WTC11 (cell line): ENCODE results near the gene BICC1. TPM values are rescaled to one million over a fixed set of nuclear protein-coding genes. Genes with fewer than 3 reads are reported as not detected.

Source experiments
- ATAC-seq: fragments of 200-7000 bp; cut with Tn5 transposase; 2 replicates; pipeline ENCODE4 v1.10.0; 2021; ENCODE audit warnings: mild to moderate bottlenecking, moderate library complexity
- CTCF ChIA-PET: fragments of 300-600 bp; sonication (Branson Sonifier 250); formaldehyde crosslinking; loops from one replicate; lab custom pipeline; 2021; ENCODE audit warnings: antibody characterized with exemption; lab: Charles Lee
- POLR2A ChIA-PET: fragments of 350-600 bp; sonication (Branson Sonifier 250); formaldehyde crosslinking; loops from one replicate; lab custom pipeline; 2021; ENCODE audit warnings: antibody characterized with exemption; lab: Charles Lee
- DNase-seq: peaks from one replicate; pipeline ENCODE4 v3.0.0; 2021; ENCODE audit warnings: low spot score
- H3K27ac Mint-ChIP-seq: 2 replicates; pipeline ENCODE4 v1.8.0; 2021; ENCODE audit warnings: mixed read lengths
- H3K27me3 Mint-ChIP-seq: 2 replicates; pipeline ENCODE4 v1.8.0; 2021; ENCODE audit warnings: low read depth, mild to moderate bottlenecking, moderate library complexity, mixed read lengths
- H3K36me3 Mint-ChIP-seq: 2 replicates; pipeline ENCODE4 v1.8.0; 2021; ENCODE audit warnings: mixed read lengths
- H3K4me1 Mint-ChIP-seq: 2 replicates; pipeline ENCODE4 v1.8.0; 2022; ENCODE audit warnings: mixed read lengths
- H3K4me3 Mint-ChIP-seq: 2 replicates; pipeline ENCODE4 v1.8.0; 2021; ENCODE audit warnings: mild to moderate bottlenecking, moderate library complexity, mixed read lengths
- H3K9me3 Mint-ChIP-seq: 2 replicates; pipeline ENCODE4 v1.8.0; 2021; ENCODE audit warnings: mixed read lengths
- CREB1 ChIP-seq: sonication (generic); formaldehyde crosslinking; IDR thresholded peaks from 2 replicates; pipeline ENCODE4 v1.8.0; 2023; ENCODE audit warnings: mild to moderate bottlenecking, missing genetic modification reagents
- EMX1 ChIP-seq: fragments of 250-450 bp; sonication (Bioruptor Pico); IDR thresholded peaks from 2 replicates; pipeline ENCODE4 v1.8.0; 2021; ENCODE audit warnings: mild to moderate bottlenecking
- NFYB ChIP-seq: sonication (generic); formaldehyde crosslinking; conservative IDR thresholded peaks from 2 replicates; pipeline ENCODE4 v1.8.0; 2022; ENCODE audit warnings: low read depth, missing genetic modification reagents
- PRRX2 ChIP-seq: fragments of 250-450 bp; sonication (Bioruptor Pico); IDR thresholded peaks from 2 replicates; pipeline ENCODE4 v1.8.0; 2021; ENCODE audit warnings: mild to moderate bottlenecking
- RELA ChIP-seq: sonication (generic); formaldehyde crosslinking; IDR thresholded peaks from 2 replicates; pipeline ENCODE4 v1.8.1; 2022; ENCODE audit warnings: missing genetic modification reagents, mild to moderate bottlenecking, borderline replicate concordance
- SP1 ChIP-seq: sonication (generic); formaldehyde crosslinking; conservative IDR thresholded peaks from 2 replicates; pipeline ENCODE4 v1.8.1; 2022; ENCODE audit warnings: missing genetic modification reagents
- TEAD1 ChIP-seq: sonication (generic); formaldehyde crosslinking; IDR thresholded peaks from 2 replicates; pipeline ENCODE4 v1.8.0; 2022; ENCODE audit warnings: mild to moderate bottlenecking, missing genetic modification reagents
- TP53 ChIP-seq: sonication (generic); formaldehyde crosslinking; IDR thresholded peaks from 2 replicates; pipeline ENCODE4 v1.8.1; 2023; ENCODE audit warnings: mild to moderate bottlenecking, missing genetic modification reagents
- ZBTB43 ChIP-seq: sonication (generic); formaldehyde crosslinking; IDR thresholded peaks from 2 replicates; pipeline ENCODE4 v1.8.1; 2023; ENCODE audit warnings: mild to moderate bottlenecking, missing genetic modification reagents
- ZNF416 ChIP-seq: fragments of 250-450 bp; sonication (Bioruptor Pico); IDR thresholded peaks from 2 replicates; pipeline ENCODE4 v1.9.0; 2021; ENCODE audit warnings: mild to moderate bottlenecking, inconsistent platforms
- ZNF532 ChIP-seq: fragments of 250-450 bp; sonication (Bioruptor Pico); IDR thresholded peaks from 2 replicates; pipeline ENCODE4 v1.9.0; 2021; ENCODE audit warnings: mild to moderate bottlenecking, borderline replicate concordance
- ZNF671 ChIP-seq: fragments of 250-450 bp; sonication (Bioruptor Pico); IDR thresholded peaks from 2 replicates; pipeline ENCODE4 v1.8.0; 2021; ENCODE audit warnings: mild to moderate bottlenecking
- total RNA-seq: library from RNA; stranded (reverse); gene quantifications from 3 replicates; pipeline ENCODE4 v1.2.3, GENCODE V29; 2021
- TF ChIP-seq, protein P1 (sequence below): sonication (generic); formaldehyde crosslinking; IDR thresholded peaks from 2 replicates; pipeline ENCODE4 v1.8.0; 2022; ENCODE audit warnings: mild to moderate bottlenecking, missing genetic modification reagents
- TF ChIP-seq, protein P2 (sequence below): sonication (generic); formaldehyde crosslinking; IDR thresholded peaks from 2 replicates; pipeline ENCODE4 v1.8.0; 2022; ENCODE audit warnings: mild to moderate bottlenecking, missing genetic modification reagents
- TF ChIP-seq, protein P3 (sequence below): sonication (generic); formaldehyde crosslinking; IDR thresholded peaks from 2 replicates; pipeline ENCODE4 v1.8.1; 2023; ENCODE audit warnings: mild to moderate bottlenecking, moderate library complexity, missing genetic modification reagents
- TF ChIP-seq, protein P4 (sequence below): sonication (generic); formaldehyde crosslinking; IDR thresholded peaks from 2 replicates; pipeline ENCODE4 v1.8.1; 2023; ENCODE audit warnings: mild to moderate bottlenecking, missing genetic modification reagents
- TF ChIP-seq, protein P5 (sequence below): fragments of 250-450 bp; sonication (Bioruptor Pico); IDR thresholded peaks from 2 replicates; pipeline ENCODE4 v1.9.0; 2021; ENCODE audit warnings: moderate library complexity, mild to moderate bottlenecking, inconsistent platforms, borderline replicate concordance
- TF ChIP-seq, protein P6 (sequence below): sonication (generic); formaldehyde crosslinking; IDR thresholded peaks from 2 replicates; pipeline ENCODE4 v1.8.1; 2023; ENCODE audit warnings: mild to moderate bottlenecking, missing genetic modification reagents, borderline replicate concordance
- TF ChIP-seq, protein P7 (sequence below): sonication (generic); formaldehyde crosslinking; IDR thresholded peaks from 2 replicates; pipeline ENCODE4 v1.8.1; 2022; ENCODE audit warnings: mild to moderate bottlenecking, moderate library complexity, missing genetic modification reagents

Gene BICC1
- total RNA-seq, 1 experiment from 2014 or later, result 0.61 TPM

GRCh38 chr10:58859526-58859925 lies 346.9 kb downstream of the BICC1 start (continued):
- TF ChIP-seq, protein P1, sequence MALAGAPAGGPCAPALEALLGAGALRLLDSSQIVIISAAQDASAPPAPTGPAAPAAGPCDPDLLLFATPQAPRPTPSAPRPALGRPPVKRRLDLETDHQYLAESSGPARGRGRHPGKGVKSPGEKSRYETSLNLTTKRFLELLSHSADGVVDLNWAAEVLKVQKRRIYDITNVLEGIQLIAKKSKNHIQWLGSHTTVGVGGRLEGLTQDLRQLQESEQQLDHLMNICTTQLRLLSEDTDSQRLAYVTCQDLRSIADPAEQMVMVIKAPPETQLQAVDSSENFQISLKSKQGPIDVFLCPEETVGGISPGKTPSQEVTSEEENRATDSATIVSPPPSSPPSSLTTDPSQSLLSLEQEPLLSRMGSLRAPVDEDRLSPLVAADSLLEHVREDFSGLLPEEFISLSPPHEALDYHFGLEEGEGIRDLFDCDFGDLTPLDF (CRISPR knock-in tag), result no peak
- TF ChIP-seq, protein P2, sequence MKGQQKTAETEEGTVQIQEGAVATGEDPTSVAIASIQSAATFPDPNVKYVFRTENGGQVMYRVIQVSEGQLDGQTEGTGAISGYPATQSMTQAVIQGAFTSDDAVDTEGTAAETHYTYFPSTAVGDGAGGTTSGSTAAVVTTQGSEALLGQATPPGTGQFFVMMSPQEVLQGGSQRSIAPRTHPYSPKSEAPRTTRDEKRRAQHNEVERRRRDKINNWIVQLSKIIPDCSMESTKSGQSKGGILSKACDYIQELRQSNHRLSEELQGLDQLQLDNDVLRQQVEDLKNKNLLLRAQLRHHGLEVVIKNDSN (CRISPR knock-in tag), result no peak
- TF ChIP-seq ZNF671 (CRISPR knock-in tag) (no peak), EMX1 (no peak), NFYB (CRISPR knock-in tag) (no peak)

- TF ChIP-seq PRRX2 (CRISPR knock-in tag), result no peak
- no peak for TF ChIP-seq TEAD1 (CRISPR knock-in tag)
- TF ChIP-seq, protein P3, sequence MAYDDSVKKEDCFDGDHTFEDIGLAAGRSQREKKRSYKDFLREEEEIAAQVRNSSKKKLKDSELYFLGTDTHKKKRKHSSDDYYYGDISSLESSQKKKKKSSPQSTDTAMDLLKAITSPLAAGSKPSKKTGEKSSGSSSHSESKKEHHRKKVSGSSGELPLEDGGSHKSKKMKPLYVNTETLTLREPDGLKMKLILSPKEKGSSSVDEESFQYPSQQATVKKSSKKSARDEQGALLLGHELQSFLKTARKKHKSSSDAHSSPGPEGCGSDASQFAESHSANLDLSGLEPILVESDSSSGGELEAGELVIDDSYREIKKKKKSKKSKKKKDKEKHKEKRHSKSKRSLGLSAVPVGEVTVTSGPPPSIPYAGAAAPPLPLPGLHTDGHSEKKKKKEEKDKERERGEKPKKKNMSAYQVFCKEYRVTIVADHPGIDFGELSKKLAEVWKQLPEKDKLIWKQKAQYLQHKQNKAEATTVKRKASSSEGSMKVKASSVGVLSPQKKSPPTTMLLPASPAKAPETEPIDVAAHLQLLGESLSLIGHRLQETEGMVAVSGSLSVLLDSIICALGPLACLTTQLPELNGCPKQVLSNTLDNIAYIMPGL (CRISPR knock-in tag), result no peak
- TF ChIP-seq, protein P4, sequence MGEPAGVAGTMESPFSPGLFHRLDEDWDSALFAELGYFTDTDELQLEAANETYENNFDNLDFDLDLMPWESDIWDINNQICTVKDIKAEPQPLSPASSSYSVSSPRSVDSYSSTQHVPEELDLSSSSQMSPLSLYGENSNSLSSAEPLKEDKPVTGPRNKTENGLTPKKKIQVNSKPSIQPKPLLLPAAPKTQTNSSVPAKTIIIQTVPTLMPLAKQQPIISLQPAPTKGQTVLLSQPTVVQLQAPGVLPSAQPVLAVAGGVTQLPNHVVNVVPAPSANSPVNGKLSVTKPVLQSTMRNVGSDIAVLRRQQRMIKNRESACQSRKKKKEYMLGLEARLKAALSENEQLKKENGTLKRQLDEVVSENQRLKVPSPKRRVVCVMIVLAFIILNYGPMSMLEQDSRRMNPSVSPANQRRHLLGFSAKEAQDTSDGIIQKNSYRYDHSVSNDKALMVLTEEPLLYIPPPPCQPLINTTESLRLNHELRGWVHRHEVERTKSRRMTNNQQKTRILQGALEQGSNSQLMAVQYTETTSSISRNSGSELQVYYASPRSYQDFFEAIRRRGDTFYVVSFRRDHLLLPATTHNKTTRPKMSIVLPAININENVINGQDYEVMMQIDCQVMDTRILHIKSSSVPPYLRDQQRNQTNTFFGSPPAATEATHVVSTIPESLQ (CRISPR knock-in tag), result no peak
- TF ChIP-seq, protein P5, sequence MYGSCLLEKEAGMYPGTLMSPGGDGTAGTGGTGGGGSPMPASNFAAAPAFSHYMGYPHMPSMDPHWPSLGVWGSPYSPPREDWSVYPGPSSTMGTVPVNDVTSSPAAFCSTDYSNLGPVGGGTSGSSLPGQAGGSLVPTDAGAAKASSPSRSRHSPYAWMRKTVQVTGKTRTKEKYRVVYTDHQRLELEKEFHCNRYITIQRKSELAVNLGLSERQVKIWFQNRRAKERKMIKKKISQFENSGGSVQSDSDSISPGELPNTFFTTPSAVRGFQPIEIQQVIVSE (CRISPR knock-in tag), result no peak
- TF ChIP-seq RELA (CRISPR knock-in tag), result no peak
- TF ChIP-seq ZNF532 (CRISPR knock-in tag), result no peak
- no peak for TF ChIP-seq CREB1
- TF ChIP-seq SP1 (CRISPR knock-in tag), result no peak
- TF ChIP-seq, protein P6, sequence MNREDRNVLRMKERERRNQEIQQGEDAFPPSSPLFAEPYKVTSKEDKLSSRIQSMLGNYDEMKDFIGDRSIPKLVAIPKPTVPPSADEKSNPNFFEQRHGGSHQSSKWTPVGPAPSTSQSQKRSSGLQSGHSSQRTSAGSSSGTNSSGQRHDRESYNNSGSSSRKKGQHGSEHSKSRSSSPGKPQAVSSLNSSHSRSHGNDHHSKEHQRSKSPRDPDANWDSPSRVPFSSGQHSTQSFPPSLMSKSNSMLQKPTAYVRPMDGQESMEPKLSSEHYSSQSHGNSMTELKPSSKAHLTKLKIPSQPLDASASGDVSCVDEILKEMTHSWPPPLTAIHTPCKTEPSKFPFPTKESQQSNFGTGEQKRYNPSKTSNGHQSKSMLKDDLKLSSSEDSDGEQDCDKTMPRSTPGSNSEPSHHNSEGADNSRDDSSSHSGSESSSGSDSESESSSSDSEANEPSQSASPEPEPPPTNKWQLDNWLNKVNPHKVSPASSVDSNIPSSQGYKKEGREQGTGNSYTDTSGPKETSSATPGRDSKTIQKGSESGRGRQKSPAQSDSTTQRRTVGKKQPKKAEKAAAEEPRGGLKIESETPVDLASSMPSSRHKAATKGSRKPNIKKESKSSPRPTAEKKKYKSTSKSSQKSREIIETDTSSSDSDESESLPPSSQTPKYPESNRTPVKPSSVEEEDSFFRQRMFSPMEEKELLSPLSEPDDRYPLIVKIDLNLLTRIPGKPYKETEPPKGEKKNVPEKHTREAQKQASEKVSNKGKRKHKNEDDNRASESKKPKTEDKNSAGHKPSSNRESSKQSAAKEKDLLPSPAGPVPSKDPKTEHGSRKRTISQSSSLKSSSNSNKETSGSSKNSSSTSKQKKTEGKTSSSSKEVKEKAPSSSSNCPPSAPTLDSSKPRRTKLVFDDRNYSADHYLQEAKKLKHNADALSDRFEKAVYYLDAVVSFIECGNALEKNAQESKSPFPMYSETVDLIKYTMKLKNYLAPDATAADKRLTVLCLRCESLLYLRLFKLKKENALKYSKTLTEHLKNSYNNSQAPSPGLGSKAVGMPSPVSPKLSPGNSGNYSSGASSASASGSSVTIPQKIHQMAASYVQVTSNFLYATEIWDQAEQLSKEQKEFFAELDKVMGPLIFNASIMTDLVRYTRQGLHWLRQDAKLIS (CRISPR knock-in tag), result no peak
- TF ChIP-seq ZBTB43 (CRISPR knock-in tag), result no peak
- no peak for TF ChIP-seq ZNF416 (CRISPR knock-in tag)
- TF ChIP-seq, protein P7, sequence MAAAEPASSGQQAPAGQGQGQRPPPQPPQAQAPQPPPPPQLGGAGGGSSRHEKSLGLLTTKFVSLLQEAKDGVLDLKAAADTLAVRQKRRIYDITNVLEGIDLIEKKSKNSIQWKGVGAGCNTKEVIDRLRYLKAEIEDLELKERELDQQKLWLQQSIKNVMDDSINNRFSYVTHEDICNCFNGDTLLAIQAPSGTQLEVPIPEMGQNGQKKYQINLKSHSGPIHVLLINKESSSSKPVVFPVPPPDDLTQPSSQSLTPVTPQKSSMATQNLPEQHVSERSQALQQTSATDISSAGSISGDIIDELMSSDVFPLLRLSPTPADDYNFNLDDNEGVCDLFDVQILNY (CRISPR knock-in tag), result no peak
- no peak for TF ChIP-seq TP53 (CRISPR knock-in tag)
- ChIA-PET POLR2A (no interaction called here), CTCF (no interaction called here)
- Mint-ChIP-seq H3K36me3 (peaks cover 13% of the 10 kb centered on the region), H3K4me3 (no peak overlapping the region), H3K4me1 (no peaks in the 10 kb centered on the region), H3K27ac (no peak overlapping the region), H3K9me3 (peaks cover 12% of the 10 kb centered on the region), H3K27me3 (no peaks in the 10 kb centered on the region)
- no peak for ATAC-seq
- DNase-seq, result no peak
These were observed 355.0 kb downstream of the BICC1 start for GRCh38 chr10:58867683-58868082.
